Testis (tissue), 2 donors: ENCODE data around the gene ARPIN.

Experiments used
- POLR2A ChIP-seq: fragments of 450-650 bp; IDR thresholded peaks from one replicate; pipeline ENCODE4 v1.6.1; 2017; ENCODE audit warnings: antibody characterized with exemption, mild to moderate bottlenecking, moderate library complexity
- TF ChIP-seq, protein P1 (sequence below), 3 experiments: fragments of 450-650 bp in 2 of 3; fragments of 200-600 bp in 1 of 3; sonication (generic) in 1 of 3; IDR thresholded peaks; one replicate each; pipeline ENCODE4 v1.5.1; 2016 to 2019; ENCODE audit warnings: antibody characterized with exemption in 3 of 3, mild to moderate bottlenecking in 2 of 3, moderate library complexity in 1 of 3

DNA sequence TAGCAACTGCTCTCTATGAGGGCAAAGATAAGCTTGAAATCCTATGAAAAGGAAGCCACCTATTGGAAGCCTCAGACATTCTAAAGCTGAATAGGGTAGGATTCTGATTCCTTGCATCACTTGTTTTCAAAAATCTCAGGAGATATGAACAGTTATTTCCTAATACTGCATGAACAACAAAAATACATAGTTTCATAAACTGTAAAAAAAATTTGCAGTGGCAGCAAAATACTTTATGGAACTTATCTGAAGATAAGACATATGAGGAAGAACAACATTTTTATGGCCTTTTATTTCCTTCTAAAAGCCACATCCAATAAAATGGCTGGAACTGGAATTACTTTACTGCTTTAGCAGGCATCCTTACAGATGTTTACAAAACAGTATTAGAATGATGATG lies 48.8 kb downstream of the ARPIN start:
- TF ChIP-seq, protein P1, sequence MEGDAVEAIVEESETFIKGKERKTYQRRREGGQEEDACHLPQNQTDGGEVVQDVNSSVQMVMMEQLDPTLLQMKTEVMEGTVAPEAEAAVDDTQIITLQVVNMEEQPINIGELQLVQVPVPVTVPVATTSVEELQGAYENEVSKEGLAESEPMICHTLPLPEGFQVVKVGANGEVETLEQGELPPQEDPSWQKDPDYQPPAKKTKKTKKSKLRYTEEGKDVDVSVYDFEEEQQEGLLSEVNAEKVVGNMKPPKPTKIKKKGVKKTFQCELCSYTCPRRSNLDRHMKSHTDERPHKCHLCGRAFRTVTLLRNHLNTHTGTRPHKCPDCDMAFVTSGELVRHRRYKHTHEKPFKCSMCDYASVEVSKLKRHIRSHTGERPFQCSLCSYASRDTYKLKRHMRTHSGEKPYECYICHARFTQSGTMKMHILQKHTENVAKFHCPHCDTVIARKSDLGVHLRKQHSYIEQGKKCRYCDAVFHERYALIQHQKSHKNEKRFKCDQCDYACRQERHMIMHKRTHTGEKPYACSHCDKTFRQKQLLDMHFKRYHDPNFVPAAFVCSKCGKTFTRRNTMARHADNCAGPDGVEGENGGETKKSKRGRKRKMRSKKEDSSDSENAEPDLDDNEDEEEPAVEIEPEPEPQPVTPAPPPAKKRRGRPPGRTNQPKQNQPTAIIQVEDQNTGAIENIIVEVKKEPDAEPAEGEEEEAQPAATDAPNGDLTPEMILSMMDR (IDR thresholded peaks at IDR 0.05): no peak
- no peak for TF ChIP-seq POLR2A
